PC-3 (cell line): Measurements from ENCODE around the gene OR6V1.

ENCODE experiments used
- EZH2phosphoT487 ChIP-seq: fragments of 300-600 bp; sonication (generic); IDR thresholded peaks from 2 replicates; pipeline ENCODE4 v1.6.1; 2018; ENCODE audit warnings: mild to moderate bottlenecking, antibody characterized with exemption, low read length, borderline replicate concordance
- TF ChIP-seq, protein P1 (sequence below): fragments of 300-600 bp; sonication (generic); conservative IDR thresholded peaks from 2 replicates; pipeline ENCODE4 v1.5.1; 2017; ENCODE audit warnings: antibody characterized with exemption, low read depth, mild to moderate bottlenecking, low read length

DNA sequence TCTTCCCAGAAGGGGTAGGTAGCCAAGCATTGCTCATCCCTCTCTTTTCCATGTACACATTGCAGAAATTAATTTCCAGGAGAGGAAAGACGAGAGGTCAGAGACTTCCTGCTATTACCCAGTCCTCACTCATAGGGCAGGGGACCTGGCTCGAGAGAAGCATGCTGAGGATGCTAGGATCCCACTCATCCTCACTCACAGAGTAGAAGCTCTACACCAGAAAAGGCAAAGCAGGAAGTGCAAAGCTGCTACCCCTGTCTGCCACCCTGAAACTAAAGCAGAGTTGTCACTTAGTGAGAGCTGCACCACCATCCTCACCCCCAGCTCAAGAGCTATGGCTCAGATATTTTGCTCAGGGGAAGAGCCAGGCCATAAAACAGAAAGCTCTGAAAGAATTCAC, 35.1 kb upstream of the OR6V1 start:
- TF ChIP-seq, protein P1, sequence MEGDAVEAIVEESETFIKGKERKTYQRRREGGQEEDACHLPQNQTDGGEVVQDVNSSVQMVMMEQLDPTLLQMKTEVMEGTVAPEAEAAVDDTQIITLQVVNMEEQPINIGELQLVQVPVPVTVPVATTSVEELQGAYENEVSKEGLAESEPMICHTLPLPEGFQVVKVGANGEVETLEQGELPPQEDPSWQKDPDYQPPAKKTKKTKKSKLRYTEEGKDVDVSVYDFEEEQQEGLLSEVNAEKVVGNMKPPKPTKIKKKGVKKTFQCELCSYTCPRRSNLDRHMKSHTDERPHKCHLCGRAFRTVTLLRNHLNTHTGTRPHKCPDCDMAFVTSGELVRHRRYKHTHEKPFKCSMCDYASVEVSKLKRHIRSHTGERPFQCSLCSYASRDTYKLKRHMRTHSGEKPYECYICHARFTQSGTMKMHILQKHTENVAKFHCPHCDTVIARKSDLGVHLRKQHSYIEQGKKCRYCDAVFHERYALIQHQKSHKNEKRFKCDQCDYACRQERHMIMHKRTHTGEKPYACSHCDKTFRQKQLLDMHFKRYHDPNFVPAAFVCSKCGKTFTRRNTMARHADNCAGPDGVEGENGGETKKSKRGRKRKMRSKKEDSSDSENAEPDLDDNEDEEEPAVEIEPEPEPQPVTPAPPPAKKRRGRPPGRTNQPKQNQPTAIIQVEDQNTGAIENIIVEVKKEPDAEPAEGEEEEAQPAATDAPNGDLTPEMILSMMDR: no peak
- TF ChIP-seq EZH2phosphoT487: no peak
